HG03469 (cell line): Measurements from ENCODE around the gene ARAP2.

Experiments
- ATAC-seq: cut with Tn5 transposase; IDR thresholded peaks from one replicate; pipeline ENCODE4 v1.9.1; 2021; ENCODE audit warnings: mild to moderate bottlenecking, moderate library complexity, moderate number of reproducible peaks; ENCODE audit not compliant: unreplicated experiment

Gene ARAP2

DNA sequence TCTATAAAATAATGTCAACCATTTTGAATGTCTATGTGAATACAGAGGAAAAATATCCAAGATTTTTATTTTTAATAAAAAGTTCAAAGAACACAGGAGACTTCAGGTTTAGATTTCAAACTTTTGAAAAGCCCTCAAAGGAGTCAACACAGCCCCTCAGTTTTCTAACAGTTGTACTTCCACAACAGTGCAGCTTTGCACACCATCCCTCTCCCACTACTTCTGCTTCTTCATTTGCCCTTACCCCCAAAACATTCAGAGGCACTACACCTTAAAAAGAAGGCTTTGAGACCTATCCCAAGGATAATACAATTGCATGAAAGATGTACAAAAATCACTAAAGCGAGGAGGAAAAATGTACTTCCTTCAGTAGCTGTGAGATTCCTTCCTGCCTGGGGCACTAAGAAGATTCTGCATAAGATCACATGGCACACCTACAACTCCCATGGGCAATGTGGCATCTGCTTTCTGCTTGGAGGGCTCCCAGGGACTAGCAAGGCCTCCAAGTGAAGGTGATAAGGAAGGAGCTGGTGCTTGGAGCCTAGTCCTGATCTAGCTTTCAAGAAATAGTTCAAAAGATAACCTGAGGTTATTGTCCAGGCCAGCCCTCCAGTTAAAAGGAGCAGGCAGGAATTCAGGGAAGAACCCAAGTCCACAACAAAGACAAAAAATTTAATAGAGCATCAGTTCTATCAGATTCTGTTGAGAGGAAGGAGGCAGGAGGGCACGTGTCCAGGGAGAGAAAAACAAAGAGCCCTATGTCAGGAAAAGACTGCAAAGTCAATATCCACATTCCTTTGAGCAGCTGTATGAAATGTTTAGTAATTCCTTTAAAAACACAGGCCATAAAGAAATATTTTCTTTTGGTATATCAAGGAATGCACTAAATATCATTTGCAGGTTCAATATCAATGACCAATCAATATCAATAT, 19.1 kb downstream of the ARAP2 start:
- no peak for ATAC-seq

DNA sequence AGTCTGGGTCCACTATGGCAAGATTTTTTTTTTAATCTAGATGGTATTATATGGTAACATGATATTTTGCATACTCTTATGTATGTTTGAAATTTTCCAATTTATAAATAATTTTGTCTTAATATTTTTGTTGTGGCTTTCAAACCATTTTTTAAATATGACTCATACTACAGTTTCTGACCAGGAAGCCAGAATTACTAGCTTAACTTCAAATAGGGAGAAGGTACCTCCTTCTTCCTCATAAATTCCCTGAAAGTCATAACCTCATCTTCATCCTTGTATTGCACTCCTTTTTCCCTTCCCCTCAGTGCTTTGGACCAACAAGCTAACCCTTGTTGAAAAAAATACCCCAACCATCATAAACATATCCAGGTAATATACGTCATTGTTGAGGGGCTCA, 21.6 kb downstream of the ARAP2 start:
- no peak for ATAC-seq

DNA sequence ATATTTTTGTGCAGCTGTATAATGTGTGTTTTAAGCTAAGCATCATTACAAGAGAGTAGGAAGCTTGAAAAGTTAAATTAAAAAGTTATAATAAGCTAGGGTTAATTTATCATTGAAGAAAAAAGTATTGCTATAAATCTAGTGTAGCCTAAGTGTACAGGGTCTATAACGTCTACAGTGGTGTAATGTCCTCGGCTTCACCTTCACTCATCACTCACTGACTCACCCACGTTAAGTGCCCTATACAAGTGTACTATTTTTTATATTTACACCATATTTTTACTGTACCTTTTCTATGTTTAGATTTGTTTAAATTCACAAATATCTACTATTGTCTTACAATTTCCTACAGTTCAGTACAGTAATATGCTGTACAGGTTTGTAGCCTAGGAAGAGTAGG, 23.5 kb downstream of the ARAP2 start:
- ATAC-seq: no peak

DNA sequence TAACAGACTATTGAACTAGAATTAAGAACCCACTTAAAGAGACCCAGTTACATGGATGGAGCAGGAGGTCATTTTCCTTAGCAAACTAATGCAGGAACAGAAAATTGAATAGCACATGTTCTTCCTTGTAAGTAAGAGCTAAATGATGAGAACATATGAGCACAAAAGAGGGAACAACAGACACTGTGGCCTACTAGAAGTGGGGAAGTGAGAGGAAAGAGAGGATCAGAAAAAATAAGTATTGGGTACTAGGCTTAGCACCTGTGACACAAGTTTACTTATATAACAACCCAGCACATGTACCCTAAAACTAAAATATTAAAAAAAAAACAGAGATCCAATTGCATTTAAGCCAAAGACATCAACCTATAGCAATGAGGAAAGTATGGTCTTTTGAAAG, 26.2 kb downstream of the ARAP2 start:
- ATAC-seq: no peak

DNA sequence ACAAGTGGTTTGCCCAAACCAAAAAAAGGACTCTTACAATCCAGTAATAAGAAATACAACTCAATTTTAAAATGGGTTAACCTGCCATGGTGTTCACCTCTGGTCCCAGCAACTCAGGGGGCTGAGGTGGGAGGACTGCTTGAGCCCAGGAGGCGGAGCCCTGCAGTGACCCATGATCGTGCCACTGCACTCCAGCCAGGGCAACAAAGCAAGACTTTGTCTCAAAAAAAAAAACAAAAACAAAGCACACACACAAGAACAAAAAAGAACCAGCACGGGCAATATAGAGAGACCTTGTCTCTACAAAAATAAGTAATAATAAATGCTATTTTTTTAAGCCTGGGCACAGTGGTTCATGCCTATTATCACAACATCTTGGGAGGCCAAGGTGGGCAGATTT, 28.7 kb downstream of the ARAP2 start:
- ATAC-seq: no peak

DNA sequence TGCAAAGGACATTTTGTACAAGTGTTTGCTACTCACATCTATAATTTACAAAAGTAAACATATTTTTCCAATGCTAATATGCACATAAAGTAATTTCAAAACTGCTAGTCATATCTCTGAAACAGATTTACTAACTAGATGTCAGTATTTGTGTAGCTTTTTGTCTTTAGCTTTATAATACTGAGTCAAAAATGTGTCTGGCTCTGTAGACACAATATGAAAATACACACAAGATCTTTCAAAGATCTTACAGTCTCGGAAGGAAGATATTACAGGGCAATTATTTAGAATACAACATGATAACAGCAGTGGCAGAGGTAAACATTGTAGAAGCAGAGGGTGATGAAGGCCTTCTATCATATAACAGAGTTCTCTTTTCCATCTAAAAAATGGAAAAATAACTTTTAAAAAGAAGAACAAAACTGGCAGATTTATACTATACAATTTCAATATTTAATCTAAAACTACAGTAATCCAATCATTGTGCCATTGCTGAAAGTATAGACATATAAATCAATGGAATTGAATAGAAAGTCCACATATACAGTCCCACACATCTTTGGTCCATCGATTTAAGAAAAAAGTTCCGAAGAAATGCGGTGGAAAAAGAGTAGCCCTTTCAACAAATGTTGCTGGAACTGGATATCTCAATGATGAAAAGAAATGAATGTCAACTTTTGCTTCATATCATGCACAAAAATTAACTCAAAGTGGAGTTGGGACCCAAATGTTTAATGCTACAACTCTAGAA, 29.4 kb downstream of the ARAP2 start:
- ATAC-seq: no peak

DNA sequence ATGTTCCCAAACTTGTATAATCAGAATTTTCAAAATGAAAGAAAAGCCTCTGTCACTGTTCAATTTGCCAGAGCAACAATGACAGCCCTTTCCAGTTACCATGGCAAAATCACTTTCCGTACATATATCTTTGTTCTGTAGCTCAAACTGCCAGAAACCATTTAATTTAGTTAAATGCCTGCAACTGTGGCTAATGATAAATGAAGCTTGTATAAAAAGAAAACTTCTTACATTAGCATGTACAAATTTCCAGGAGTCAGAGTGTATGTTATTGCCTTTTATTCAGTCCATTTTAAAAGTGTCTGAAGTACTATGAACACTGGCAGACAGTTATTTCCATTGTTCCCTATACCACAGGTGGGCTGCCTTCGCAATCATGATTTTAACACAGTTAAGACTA, 30.3 kb downstream of the ARAP2 start:
- no peak for ATAC-seq

DNA sequence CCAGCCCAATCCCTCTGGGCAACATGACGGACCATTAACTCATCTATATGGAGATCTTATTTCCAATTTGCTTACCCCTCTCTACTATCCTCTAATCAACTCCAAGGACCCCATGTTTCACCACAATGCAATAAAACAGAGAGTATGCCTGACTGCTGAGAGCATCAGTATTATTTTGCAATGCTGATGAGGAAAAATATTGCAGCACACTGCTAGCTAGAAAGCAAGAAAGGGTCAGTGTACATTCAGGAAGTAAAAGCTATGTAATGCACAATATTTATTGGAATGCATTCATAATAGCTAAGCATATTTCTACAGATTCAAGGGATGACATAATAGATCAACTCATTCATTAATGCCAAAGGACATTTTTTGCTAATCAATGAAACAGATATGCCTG, 33.2 kb downstream of the ARAP2 start:
- no peak for ATAC-seq

DNA sequence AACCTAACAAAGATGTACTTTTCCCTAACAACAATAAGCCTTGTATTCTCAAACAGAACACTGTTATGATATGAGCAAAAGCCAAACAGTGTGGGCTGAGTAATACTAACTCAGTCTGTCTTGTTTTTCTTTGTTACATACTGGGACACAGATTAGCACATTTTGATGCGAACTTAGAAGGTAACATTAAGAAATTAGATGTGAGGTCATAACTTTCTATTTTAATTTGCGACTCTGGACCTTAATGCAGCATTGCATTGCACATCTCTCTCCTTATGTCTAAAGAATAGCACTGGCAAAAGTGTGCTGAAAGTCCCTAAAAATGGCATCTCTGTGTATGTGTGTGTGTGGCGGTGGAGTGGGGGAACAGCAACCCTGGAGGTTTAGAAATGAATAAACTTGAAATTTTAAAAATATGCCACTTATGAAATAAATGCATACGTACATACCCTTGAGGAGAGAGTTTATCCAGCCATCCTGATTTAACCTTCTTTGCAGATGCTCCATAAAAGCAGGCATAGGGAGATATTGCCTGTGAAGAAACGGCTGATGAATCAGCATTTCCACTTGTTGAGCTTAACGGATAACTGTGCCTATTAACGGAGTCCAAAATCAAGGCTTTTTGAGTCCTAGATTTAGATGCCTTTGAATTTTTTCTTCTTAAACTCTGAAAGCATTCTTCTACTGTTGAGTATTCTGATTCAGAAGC, 34.2 kb downstream of the ARAP2 start:
- ATAC-seq: peak; percentile 30

DNA sequence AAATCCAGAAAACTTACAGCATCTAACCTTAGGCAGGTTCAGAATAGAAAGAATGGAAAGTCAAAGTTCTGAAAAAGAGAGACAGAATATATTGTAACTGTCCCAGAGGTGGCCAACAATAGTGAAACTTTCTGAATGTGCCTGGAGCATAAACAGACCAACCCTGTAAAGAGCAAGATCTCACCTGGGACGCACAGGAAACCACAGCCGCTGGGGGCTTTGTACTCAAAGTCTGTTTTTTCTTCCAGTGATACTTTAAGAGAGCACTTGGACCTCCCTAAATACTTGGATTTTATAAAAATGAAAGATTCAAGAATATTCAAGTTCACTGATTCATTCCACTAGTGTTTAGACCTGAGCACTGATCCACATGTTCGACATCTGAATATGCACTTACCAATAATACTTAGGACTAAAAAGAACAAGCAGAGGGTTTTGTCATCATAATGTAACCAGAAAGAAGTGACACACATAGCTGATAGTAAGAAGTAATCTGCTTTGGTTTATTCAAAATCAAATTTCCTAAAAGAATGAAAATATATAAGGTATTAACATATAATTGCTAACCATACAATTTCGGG, 35.3 kb downstream of the ARAP2 start:
- peak; percentile 85 for ATAC-seq

DNA sequence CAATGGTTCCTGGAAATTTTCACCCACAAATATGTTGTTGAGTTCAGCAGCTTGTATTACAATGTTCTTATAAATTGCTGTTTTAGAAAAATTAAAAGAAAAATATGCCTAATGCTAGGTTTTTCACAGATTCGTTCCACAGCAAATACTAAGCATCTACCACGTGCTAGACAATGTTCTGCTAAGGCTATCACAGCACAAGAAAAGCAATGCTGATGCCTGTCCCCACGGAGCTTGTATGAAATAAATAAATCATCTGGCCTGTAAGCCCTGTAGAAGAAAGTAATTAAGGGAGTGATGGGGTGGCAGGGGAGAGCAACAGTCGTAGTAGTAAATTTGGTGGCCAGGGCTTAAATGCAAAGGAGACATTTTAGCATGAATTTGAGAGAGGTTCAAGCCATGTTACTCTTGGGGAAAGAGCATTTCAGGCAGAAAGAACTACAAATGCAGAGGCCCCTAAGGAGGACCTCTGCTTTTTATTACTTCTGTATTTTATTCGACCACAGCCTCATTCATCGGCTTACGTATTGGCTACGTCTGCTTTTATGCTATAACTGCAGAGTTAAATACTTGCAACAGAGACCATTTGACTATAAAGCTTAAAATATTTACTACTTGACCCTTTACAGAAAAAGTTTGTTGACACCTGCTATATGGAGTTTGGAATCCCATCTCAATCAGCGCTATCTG, 36.3 kb downstream of the ARAP2 start:
- ATAC-seq: no peak

DNA sequence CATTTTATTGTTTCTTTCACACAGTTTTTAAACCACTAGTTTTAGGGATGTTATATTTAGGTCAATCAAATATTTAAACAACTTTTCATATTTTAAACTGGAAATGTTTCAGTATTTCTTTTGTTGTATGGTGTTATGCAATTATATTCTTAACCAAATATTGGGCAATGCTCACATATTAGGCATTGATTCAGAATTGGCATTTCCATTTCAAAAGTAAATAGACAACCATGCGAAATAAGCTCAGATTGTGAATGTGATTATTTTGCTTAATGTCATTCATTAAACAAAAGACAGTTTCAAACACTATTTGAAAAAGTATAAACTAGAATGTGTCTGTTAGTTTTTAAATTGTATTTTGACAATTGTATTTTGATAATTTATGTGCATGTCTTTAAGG, 36.9 kb downstream of the ARAP2 start:
- ATAC-seq: no peak

DNA sequence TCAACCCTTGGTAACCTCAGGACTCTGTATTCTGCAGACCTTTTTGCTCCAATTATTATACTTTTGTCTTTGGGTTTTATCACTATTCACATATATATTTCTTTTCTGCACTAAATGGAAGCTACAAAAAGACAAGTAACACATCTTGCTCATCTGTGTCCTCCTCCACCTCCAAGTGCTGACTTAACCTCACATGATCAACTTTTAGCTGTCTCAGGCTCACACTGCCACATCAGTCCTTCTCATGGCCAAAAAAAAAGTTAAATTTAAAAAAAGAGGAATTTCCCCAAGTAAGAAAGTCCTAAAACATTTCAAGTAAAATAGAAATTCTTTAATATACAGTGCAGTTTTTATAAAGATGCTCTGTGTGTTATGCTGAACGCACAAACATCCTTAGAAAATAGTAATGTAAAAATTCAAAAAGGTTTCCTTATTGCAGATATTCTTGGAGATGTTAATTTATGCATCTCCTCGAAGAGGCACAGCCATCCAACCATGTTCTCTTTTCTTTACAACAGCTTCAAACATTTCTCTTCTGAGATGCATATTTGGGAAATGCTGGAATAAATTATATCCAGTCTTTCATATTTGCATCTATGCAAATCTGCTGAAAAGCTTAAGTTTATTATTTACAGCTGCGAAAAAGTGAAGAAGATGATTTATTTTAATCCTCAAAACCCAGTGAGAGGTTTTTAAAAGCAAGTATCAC, 37.6 kb downstream of the ARAP2 start:
- no peak for ATAC-seq

DNA sequence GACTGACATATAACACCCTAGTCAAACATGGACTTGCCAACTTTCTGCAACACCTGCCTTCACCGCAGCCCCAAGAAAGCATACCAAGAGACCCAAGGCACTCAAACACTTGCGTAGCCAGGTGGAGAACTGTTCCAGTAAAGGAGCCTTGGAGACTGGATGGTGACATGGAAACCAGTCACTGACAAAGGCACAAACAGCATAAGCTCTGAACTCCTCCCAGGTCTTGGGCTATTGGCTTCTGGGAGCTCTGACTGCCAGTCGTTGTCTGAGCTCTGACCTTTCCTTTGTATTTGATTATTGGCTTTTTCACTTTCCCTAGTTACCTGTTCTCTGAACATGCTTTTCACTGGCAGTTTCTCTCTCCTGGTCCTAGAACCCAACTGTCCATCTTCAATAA, 38.3 kb downstream of the ARAP2 start:
- ATAC-seq: no peak

DNA sequence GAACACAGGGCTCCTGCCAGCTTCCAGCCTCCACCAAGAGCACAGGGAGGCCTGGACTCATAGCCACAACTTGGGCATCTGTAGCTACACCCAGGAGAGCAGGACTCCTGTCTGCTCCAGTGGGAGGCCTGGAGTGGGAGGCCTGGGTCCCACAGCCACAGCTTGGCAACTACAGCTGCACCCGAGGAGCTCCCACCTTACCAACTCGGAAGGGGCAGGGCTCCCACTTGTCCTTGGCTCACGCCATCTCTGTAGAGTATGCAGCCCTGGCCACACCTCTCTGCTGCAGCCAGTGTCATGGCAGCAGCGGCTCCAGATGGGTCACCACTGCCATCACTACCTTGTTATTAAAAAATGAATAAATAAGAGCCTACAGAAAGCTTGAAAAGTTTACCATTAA, 45.5 kb downstream of the ARAP2 start:
- ATAC-seq: no peak

DNA sequence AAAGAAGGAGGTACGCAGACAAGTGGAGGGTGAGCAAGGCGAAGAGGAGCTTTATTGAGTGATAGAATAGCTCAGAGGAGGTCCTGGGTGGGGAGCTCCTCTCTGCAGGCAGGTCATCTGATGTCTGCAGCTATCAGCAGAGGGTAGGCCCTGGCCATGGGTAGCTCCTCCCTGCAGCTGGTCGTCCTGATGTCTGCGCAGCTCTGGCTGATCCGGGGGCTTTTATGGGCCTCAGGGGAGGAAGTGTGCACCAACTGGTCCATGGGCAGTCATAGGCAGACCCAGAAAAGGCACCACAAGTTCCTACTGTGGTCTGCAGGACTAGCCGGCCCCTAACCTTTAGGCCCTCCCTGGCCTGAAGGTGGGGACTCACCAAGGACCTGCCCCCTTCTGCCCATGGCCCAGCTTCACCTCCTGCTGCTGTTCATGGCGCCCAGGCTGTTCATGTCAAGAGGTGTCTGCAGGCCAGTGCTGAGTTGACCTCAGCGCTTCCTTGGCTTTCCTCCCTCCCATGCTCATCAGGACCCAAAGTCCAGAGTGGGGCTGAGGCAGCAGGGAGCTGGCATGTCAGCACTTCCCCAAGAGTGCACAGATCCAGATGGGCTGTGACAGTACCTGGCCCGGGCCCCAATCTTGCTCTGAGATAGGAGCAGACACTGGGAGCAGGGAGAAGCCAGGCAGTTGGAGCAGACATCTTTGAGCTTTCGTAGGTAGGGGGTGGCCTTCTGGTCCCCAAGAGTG, 46.1 kb downstream of the ARAP2 start:
- no peak for ATAC-seq

DNA sequence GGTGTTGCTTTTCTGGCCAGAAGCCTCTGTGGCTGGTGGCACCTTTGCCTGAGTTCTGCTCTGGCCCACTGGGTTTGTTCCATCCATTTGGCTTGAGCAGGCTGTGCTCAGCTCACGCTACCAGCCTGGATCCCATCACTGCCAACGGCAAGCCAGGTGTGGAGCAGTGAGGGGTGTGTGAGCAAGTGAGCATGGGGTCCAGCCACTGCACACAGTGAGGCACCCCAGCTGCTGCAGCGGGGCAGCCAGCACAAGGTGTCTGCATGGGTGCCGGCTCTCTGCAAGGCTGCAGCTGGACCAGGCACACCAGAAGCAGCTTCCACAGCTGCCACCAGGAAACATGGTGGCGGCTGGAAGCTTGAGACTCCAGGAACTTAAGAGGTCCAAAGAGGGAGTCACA, 46.8 kb downstream of the ARAP2 start:
- no peak for ATAC-seq

DNA sequence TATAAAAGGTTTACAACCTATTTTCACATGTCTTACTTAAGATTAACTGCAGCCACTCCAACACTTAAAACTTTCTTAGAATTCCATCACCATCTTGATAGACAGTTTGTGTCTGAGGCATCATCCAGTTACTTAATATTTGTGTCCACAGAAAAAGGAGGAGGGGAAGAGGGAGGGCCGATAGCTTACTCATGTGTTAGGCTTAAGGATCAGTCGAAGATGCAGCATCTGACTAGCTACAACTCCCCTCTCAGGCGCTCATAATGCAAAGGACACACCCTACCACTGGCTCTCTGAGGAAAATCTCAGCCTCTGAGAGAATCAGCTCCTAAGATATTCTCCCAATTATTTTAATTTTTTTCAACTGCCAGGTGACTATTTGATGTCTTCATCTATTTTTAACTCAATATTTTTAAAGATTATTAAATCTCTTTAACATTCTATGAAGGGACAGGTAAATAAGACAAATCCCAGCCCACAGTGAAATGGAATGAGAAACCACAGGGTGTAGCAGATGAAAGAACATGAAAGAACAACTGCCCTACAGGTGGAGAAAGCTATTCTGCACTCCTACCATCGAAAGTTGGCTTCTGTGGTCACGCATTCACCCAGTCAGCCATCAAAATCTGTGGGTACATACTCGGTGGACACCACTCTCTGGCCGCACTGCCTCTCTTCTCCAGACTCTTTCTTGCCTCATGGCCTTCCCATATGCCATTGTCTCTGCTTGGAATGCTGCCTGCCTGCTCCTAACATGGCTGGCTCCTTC, 48.0 kb downstream of the ARAP2 start:
- no peak for ATAC-seq

DNA sequence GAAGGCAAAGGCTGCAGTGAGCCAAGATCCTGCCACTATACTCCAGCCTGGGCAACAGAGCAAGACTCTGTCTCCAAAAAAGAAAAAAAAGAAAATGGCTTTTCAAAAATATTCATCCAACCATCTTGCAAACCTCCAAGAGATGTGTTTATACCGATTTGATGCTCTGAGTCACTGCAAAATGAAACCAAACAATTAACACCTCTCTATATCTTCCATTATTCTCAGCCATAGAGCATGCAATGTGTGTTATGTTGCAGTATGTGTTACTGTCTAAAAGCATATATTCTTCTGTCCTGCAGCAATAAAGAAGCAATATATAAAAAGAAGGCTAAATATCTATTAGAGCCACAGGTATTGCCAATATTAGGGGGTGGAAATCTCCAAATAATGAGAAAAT, 51.4 kb downstream of the ARAP2 start:
- no peak for ATAC-seq
